Measurements from ENCODE around the gene FBP2. TPM values are rescaled to one million over a fixed set of nuclear protein-coding genes. Genes with fewer than 3 reads are reported as not detected.

Gene FBP2
- total RNA-seq = not detected in 2 replicates

DNA sequence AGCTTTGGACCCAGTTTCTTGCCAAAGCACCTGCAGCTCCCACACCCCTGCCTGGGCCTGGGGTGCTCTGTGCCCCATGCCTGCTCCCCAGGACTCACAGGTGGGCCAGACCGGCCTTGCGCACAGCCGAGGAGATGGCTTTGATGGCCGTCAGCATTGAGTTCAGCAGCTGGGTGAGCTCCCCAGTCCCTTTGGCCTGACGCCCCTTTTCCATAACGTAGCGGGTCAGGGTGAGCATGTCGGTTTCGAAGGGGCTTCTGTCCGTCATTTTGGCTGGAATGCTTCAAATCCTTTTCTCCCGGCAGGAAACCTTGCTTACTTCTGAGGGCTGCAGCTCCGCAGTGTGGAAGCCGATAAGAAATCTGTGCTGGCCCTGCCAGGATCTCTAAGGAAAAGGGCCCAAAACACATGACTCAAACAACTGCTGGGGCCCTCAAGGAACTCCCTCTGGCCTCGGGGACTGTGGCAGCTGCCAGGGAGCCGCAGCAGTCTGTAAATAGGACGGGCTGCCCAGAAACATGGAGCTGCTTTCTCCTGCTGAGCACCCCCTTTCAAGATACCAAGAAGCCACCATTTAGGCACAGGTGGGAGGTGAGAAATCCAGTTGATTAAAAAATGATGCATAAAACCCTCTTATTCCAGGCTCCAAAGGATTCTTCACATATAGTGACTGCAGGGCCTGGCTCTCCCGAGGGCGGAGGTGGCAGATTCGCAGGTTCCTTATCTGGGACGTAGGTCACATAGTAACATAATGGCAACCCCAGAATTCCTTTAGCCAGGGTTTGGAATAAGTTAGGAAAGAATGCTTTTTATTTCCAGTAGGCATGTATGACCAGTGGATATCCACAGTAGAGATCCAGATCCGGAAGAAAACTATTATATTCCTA is at the start of gene FBP2:
TSS of gene FBP2 (minus strand) at position 366 of the 887 bp plus-strand sequence. CDS start at position 268, 98 bp downstream.

DNA sequence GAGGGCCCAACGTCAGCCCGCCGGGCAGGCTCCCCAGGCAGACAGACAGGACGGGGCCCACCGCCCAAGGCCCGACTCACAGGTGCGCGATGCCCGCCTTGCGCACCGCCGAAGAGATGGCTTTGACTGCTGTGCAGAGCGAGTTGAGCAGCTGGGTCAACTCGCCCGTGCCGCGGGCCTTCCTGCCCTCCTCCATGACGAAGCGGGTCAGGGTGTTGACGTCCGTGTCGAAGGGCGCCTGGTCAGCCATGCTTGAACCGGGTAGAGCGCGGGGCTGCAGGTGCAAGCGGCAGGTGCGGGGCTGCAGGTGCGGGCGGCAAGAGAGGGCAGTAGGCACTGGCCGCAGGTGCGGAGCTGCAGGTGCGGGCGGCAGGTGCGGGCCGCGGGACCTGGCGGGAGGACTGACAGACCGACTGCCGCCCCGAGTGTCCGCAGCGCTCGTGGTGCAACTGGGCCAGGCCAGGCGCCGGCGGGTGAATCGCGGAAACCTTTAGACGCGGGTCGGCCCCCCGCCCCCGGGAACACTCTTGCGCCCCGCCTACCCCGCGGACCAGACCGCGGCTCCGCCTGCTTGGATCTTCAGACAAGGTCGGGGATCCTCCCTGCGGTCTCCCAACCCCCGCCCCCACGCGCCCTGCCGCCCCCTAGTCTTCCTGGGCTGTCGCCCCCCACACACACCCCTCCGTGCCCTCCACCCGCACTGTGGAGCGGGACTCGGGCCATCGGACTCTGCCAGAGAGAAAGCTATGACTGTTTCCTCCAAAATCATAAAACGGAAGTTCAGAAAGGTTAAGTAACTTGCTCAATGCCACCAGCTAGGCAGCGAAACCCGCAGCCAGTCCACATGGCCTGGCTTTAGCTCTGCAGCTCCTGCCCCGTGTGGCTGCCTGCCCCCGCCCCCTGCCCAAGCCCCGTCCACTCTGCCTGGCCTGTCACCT is 45.7 kb upstream of the FBP2 start, which contains the start of gene FBP1:
TSS of gene FBP1 (minus strand) at position 458 of the 938 bp plus-strand sequence. CDS start at position 250, 208 bp downstream.

DNA sequence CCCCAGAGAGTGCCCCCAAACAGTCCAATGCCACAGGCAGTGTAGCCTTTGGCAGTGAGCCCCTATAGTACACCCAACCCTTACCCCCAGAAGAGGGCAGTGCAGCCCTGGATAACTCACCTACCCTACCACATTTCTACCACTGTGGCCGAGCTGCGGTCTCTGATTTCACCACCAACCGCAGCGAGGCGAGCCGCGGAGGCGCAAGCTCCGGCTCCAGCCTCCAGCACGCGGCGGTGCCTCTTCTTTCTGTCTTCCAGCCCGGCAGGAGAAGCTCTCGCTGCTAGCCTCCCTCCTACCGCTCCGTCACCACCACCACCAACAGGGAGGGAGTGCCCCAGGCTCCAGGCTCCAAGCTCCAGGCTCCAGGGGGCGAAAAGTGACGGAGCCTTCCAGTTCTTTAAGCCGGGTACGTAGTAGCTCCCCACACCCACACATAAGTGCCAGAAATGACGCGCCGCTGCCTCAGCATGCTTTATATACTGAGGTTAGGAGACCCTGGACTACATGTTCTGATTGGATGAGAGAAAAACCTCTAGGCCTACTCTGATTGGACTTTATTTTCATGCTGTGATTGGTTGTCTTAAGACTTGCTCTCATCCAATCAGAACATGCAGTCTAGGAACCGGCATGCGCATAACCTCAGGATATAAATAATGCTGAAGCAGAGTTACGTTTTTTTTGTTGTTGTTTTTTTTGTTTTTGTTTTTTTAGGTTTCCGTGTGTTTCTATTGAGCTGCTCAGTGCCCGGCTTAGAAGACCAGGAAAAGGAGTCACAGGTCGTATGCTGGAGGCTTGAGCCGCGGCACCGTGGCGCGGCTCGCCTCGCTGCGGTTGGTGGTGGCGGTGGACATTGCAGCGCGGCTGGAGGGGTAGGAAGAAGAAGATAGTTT is 38.9 kb downstream of the FBP2 start, which contains the start of gene PCAT7:
TSS of gene PCAT7 (plus strand) at position 645 of the 893 bp plus-strand sequence.

Other genes starting within 250 kb of the FBP2 start
- gene PCAT7, start 38.7 kb downstream of the FBP2 start, total RNA-seq = not detected in 2 replicates
- gene FBP1, start 45.7 kb upstream of the FBP2 start, total RNA-seq = not detected in 2 replicates
- gene AOPEP, start 132.9 kb upstream of the FBP2 start, total RNA-seq = 40.3 and 51.7 TPM in 2 replicates